Neural progenitor cell (in vitro differentiated cells): ENCODE measurements around the gene CRP. TPM values are rescaled to one million over a fixed set of nuclear protein-coding genes. Genes with fewer than 3 reads are reported as not detected.

ENCODE experiments used
- DNase-seq: peaks from one replicate; pipeline ENCODE4 v3.0.0-alpha.2; 2016; ENCODE audit warnings: low spot score
- H2AFZ ChIP-seq: fragments of 200-600 bp; sonication (generic); replicated peaks from 2 replicates; pipeline ENCODE4 v1.6.1; 2016; ENCODE audit warnings: antibody characterized with exemption
- H3F3A ChIP-seq: fragments of 200-600 bp; sonication (generic); 2 replicates; pipeline ENCODE4 v1.6.1; 2016; ENCODE audit warnings: antibody characterized with exemption, low read depth
- H3K27ac ChIP-seq: fragments of 200-600 bp; sonication (generic); 2 replicates; pipeline ENCODE4 v1.5.1; 2016; ENCODE audit warnings: mild to moderate bottlenecking
- H3K27me3 ChIP-seq: fragments of 200-600 bp; sonication (generic); 2 replicates; pipeline ENCODE4 v1.6.1; 2016; ENCODE audit warnings: mild to moderate bottlenecking, moderate library complexity
- H3K36me3 ChIP-seq: fragments of 200-600 bp; sonication (generic); 2 replicates; pipeline ENCODE4 v1.5.1; 2016
- H3K4me1 ChIP-seq: fragments of 200-600 bp; sonication (generic); 2 replicates; pipeline ENCODE4 v1.6.1; 2016; ENCODE audit warnings: mixed run types
- H3K4me2 ChIP-seq: fragments of 200-600 bp; sonication (generic); 2 replicates; pipeline ENCODE4 v1.6.1; 2016
- H3K4me3 ChIP-seq: fragments of 200-600 bp; sonication (generic); 2 replicates; pipeline ENCODE4 v1.5.1; 2016
- H3K79me2 ChIP-seq: fragments of 200-600 bp; sonication (generic); 2 replicates; pipeline ENCODE4 v1.6.1; 2016; ENCODE audit warnings: low read depth
- H3K9ac ChIP-seq: fragments of 200-600 bp; sonication (generic); 2 replicates; pipeline ENCODE4 v1.6.1; 2016
- H3K9me3 ChIP-seq: fragments of 200-600 bp; sonication (generic); 2 replicates; pipeline ENCODE4 v1.5.1; 2016; ENCODE audit warnings: low read depth
- H4K20me1 ChIP-seq: fragments of 200-600 bp; sonication (generic); 2 replicates; pipeline ENCODE4 v1.6.1; 2016; ENCODE audit warnings: low read depth
- H3K27ac Mint-ChIP-seq: 3 replicates; pipeline ENCODE4 v1.8.0; 2021; ENCODE audit warnings: mixed read lengths
- H3K27me3 Mint-ChIP-seq: 2 replicates; pipeline ENCODE4 v1.8.0; 2022; ENCODE audit warnings: low read depth, mild to moderate bottlenecking, inconsistent platforms, moderate library complexity, mixed read lengths; ENCODE audit not compliant: insufficient read depth
- H3K36me3 Mint-ChIP-seq: 3 replicates; pipeline ENCODE4 v1.8.0; 2021; ENCODE audit warnings: mixed read lengths
- H3K4me1 Mint-ChIP-seq: 3 replicates; pipeline ENCODE4 v1.8.0; 2021; ENCODE audit warnings: mixed read lengths
- H3K4me3 Mint-ChIP-seq: 3 replicates; pipeline ENCODE4 v1.8.0; 2021; ENCODE audit warnings: mild to moderate bottlenecking, moderate library complexity, mixed read lengths
- H3K9me3 Mint-ChIP-seq: 3 replicates; pipeline ENCODE4 v1.8.0; 2020; ENCODE audit warnings: mixed read lengths
- CTCF ChIP-seq: fragments of 200-600 bp; sonication (generic); IDR thresholded peaks from 2 replicates; pipeline ENCODE4 v1.5.1; 2017; ENCODE audit warnings: antibody characterized with exemption, mild to moderate bottlenecking
- EZH2 ChIP-seq: fragments of 200-600 bp; sonication (generic); IDR thresholded peaks from 2 replicates; pipeline ENCODE4 v1.6.1; 2017; ENCODE audit warnings: antibody characterized with exemption, mild to moderate bottlenecking, moderate library complexity
- EZH2phosphoT487 ChIP-seq: fragments of 200-600 bp; sonication (generic); IDR thresholded peaks from 2 replicates; pipeline ENCODE4 v1.6.1; 2017; ENCODE audit warnings: antibody characterized with exemption
- total RNA-seq: library from RNA; depleted of rRNA; stranded (reverse); fragments of >200 nt; gene quantifications from 2 replicates; pipeline ENCODE4 v1.2.3, GENCODE V29; 2015; ENCODE audit warnings: low replicate concordance

CRP gene
- total RNA-seq, 1 donor from 2014 or later, result not detected

- Mint-ChIP-seq H3K27me3 (no peaks in the 10 kb centered on the region), H3K4me3 (no peak overlapping the region), H3K9me3 (peaks cover 9% of the 10 kb centered on the region), H3K27ac (no peak overlapping the region), H3K4me1 (no peaks in the 10 kb centered on the region), H3K36me3 (no peaks in the 10 kb centered on the region)
- H3K79me2 ChIP-seq, result no peaks in the 10 kb centered on the region
- no peak for DNase-seq
- no peaks in the 10 kb centered on the region for H3K27me3 ChIP-seq
- no peak overlapping the region for H2AFZ ChIP-seq
- no peaks in the 10 kb centered on the region for H3K36me3 ChIP-seq
- H3K9me3 ChIP-seq, result peaks cover 16% of the 10 kb centered on the region
- H3K4me1 ChIP-seq, result no peaks in the 10 kb centered on the region
- H4K20me1 ChIP-seq, result no peaks in the 10 kb centered on the region
- no peak overlapping the region for H3K27ac ChIP-seq
- no peaks in the 10 kb centered on the region for H3F3A ChIP-seq
- H3K4me2 ChIP-seq, result no peak overlapping the region
- H3K9ac ChIP-seq, result no peak overlapping the region
- no peak overlapping the region for H3K4me3 ChIP-seq
- TF ChIP-seq EZH2phosphoT487 (no peak), CTCF (no peak), EZH2 (no peak)
Observed at GRCh38 chr1:159664247-159664646, 50.1 kb downstream of the CRP start.

DNA sequence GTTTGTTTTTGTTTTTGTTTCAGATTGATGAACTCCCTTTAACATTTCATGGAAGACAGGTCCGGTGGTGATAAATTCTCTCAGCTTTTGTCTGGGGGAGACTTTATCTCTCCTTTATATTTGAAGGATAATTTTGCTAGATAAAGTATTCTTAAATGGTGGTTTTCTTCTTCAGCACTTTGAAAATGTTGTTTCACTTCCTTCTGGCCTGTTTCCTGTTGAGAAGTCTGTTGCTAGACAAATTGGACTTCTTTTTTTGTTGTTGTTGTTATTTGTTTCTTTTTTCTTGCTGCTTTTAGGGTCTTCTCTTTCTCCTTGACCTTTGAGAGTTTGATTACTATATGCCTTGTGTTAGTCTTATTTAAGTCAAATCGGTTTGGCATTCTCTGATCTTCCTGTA, 50.8 kb downstream of the CRP start:
- peaks cover 9% of the 10 kb centered on the region for H3K9me3 Mint-ChIP-seq

More for the DNA sequence above, 50.8 kb downstream of the CRP start:
- Histone ChIP-seq H3K79me2 (no peaks in the 10 kb centered on the region), H3K27me3 (no peaks in the 10 kb centered on the region), H3K9me3 (peaks cover 14% of the 10 kb centered on the region), H2AFZ (no peak overlapping the region), H3K27ac (no peak overlapping the region), H3F3A (no peaks in the 10 kb centered on the region), H3K9ac (no peak overlapping the region), H3K4me2 (no peak overlapping the region), H4K20me1 (no peaks in the 10 kb centered on the region), H3K4me1 (no peaks in the 10 kb centered on the region), H3K36me3 (no peaks in the 10 kb centered on the region), H3K4me3 (no peak overlapping the region)
- H3K27ac Mint-ChIP-seq, result no peak overlapping the region
- H3K4me3 Mint-ChIP-seq, result no peak overlapping the region
- no peaks in the 10 kb centered on the region for H3K27me3 Mint-ChIP-seq
- no peaks in the 10 kb centered on the region for H3K36me3 Mint-ChIP-seq
- no peak for TF ChIP-seq CTCF
- TF ChIP-seq EZH2phosphoT487, result no peak
- H3K4me1 Mint-ChIP-seq, result no peaks in the 10 kb centered on the region
- no peak for DNase-seq

Other genes starting within 250 kb of the CRP start
- not detected in 2 replicates for gene OR10J5, start 178.6 kb downstream of the CRP start, total RNA-seq
- gene APCS, start 126.8 kb downstream of the CRP start, total RNA-seq, result not detected in 2 replicates
- 3.1 and 19.8 TPM in 2 replicates for gene DUSP23, start 66.4 kb upstream of the CRP start, total RNA-seq
- not detected in 2 replicates for gene FCRL6, start 87.8 kb upstream of the CRP start, total RNA-seq
- gene SLAMF8, start 112.3 kb upstream of the CRP start, total RNA-seq, result not detected in 2 replicates
- not detected in 2 replicates for gene VSIG8, start 148.1 kb upstream of the CRP start, total RNA-seq
- not detected in 2 replicates for gene CFAP45, start 185.6 kb upstream of the CRP start, total RNA-seq
- 3.9 and 12.1 TPM in 2 replicates for gene TAGLN2, start 210.9 kb upstream of the CRP start, total RNA-seq
- 3.3 and 9.1 TPM in 2 replicates for gene IGSF9, start 231.0 kb upstream of the CRP start, total RNA-seq
- not detected in 2 replicates for gene SLAMF9, start 239.6 kb upstream of the CRP start, total RNA-seq